GM19463 (cell line): ENCODE measurements around the gene RCE1.

Source experiments
- ATAC-seq: cut with Tn5 transposase; IDR thresholded peaks from one replicate; pipeline ENCODE4 v1.9.1; 2021; ENCODE audit warnings: mild to moderate bottlenecking, moderate library complexity; ENCODE audit not compliant: unreplicated experiment

Gene RCE1

DNA sequence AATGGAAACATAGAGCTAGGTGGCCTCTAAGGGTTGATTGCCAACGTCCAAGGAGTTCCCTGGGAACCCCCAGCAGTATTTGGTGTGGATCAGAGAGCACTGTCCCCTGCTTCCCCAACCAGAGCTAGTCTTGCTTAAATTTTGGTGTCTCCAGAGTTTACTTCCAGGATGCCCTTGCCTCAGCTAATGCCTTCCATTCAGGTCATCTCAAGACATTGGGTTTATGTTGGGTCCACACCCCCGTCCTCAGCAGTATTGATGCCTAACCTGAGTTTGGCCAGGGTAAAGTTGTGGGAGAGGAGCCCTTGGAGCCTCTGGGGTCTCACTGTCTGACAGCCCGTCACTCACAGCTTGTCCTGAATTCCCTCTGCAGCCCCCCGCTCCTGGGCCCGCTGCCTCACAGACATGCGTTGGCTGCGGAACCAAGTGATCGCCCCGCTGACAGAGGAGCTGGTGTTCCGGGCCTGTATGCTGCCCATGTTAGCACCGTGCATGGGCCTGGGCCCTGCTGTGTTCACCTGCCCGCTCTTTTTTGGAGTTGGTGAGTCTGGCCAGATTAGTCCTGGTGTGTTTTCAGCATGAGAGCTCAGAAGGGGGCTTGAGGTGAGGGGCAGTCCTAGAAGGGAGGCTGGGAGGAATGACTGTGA, 1.4 kb downstream of the RCE1 start:
- no peak for ATAC-seq

DNA sequence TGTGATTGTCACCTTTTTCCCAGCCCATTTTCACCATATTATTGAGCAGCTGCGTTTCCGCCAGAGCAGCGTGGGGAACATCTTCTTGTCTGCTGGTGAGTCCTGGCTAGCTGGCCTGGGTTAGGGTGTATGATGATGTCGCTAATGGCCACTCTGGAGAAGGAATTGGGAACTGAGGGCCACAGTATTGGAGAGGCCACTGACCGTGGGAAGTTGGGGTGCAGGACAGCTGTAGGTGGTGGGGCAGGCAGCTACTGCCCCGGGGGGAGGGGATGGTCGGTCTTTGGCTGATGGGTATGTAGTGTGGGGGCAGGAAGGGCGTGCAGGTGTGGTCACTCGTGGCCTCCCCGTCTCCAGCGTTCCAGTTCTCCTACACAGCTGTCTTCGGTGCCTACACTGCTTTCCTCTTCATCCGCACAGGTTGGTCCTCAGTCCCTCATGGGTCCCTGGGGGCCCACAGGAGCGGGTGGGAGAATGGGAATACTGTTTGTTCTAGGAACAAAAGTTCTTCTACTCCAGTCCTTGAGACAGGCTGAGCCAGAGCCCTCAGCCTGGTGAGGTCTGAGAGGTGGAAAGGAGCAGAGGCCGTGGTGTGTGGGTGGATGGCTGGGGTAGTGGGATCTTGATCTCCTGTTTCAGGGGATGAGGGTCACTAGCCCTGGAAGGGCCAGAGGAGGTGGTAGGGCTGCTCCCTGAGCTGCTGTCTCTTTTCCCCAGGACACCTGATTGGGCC, 2.1 kb downstream of the RCE1 start:
- no peak for ATAC-seq

DNA sequence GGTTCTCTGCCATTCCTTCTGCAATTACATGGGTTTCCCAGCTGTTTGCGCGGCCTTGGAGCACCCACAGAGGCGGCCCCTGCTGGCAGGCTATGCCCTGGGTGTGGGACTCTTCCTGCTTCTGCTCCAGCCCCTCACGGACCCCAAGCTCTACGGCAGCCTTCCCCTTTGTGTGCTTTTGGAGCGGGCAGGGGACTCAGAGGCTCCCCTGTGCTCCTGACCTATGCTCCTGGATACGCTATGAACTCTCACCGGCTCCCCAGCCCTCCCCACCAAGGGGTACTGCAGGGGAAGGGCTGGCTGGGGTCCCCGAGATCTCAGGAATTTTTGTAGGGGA, 2.6 kb downstream of the RCE1 start:
- ATAC-seq, result no peak

DNA sequence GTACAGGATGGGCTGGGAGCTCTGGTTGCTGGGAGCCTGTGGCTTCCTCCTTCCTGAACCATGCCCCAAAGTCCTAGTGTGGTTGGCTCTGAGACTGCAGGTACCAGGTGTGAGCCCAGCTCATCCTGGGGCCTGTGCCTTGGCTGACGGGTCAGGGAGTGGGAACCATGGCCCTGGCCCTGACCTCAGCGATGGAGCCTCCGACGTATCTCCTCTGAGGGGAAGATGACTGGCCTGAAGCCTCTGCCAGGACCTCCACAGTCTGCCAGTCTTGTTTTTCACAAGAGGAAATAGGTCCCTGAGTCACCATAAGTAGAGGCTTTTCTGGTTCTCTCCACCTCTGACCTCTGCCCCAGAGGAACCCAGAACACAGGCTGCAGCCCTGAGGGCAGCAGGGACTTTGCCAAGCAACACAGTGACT, 3.4 kb downstream of the RCE1 start:
- no peak for ATAC-seq

DNA sequence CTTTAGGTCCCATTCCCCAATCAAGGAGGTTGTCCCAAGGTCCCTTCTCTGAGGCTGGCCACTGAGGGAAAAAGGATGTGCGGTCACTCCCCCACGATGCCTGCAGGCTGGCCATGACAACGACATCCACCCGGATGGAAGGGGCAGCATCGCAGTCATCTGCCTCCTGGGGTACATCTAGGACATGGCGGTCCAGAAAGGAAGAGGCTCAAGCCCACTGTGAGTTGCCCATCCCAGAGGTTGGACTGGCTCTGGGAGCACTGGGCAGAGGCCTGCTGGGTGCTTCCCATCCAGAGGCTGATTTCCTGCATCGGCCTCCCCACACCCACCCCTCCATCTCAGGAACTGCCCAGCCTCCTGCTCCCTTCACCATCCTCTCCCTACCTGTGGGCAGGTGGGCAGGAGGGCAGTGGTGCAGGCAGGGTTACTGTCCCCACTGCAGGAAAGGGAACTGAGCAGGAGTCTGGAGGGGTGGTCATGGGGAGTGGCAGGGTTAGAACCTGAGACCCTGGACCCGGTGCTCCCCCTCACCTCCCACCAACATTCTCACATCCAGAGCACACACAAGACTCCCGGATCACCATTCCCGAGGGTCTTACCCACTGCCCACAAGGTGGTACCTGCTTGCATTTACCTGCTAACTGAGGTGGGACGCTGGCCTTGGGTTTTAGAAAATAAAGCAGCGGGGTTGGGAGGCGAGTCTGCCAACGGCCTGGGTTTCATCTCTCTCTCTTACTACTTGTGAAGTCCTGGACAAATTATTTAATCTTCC, 4.4 kb downstream of the RCE1 start:
- no peak for ATAC-seq

DNA sequence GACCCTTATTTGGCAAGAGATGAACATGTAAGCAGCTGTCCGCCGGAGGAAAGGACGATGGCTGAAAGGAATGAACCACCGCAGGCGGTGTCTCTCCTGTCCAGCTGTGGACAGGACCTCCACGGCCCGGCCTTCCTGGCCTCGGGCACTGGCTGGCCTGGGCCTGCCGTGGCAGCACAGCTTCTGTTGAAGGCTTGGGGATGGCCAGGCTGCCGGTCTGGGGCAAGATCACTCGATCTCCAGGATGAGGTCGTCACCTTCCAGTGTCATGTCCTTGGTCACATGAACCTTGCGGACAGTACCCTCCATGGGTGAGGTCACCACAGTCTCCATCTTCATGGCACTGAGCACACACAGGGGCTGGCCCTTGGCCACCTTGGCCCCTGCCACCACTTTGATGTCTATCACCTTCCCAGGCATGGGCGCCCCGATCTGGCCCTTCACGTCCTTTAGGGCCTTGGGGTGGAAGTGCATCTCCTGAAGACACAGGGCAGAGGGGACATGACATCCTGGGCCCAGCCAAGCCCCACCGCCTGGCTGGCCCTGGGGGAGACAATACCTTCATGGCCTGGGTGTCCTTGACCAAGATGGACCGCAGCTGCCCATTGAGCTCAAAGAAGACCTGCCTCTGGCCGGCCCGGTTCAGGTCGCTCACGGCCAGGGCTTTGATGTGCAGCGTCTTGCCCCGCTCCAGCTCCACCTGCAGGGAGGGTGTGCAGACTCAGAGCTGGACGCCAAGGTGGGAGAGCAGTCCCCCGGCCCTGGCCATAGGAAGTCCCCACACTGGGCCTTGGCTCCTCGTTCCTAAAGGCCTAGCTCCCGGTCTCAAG, 5.6 kb downstream of the RCE1 start:
- ATAC-seq, result no peak

DNA sequence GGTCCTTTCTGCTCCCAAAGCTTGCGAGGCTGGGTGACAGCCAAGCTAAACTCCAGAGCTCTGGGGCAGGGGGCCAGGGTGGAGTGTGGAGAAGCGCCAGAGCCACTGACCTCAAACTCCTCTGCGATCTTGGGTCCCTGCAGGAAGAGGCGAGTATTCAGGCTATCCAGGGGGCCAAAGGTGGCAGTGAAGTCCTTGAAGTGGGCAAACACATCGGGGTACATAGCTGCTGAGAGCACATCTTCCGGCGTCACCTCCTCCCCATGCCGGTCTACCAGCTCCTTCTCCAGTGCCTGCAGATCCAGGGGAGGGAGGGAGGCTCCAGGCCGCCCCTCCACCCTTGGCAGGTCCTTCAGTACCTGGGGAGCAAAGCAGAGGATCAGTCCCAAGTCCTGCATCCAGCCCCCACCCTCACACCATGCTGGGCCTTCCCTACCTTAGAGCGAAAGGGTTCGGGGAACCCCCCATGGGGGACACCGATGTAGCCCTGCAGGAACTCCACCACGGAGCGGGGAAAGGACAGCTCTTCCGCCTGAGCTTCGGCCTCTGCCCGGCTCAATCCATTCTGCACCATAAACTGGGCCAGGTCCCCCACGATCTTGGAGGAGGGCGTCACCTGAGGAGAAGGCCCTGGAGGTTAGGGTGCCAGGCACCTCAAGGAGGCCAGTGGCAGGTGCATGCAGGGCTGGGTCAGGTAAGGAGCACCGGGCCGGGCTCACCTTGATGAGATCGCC, 6.4 kb downstream of the RCE1 start:
- ATAC-seq, result no peak

DNA sequence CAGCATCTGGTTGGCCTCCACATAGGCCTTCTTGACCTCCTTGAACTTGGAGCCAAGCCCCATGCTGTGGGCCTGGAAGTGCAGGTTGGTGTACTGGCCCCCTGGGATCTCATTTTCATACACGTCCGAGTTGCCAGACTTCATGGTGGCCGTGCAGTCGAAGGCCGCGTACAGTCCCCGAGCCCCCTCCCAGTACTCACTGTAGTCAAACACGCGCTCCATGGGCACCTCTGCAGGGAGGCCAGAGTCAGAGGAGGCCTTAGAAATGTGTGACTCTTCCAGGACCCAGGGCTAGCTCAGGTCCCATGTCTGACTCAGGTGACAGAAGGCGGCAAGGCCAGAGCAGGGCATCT, 7.0 kb downstream of the RCE1 start:
- ATAC-seq, result no peak

DNA sequence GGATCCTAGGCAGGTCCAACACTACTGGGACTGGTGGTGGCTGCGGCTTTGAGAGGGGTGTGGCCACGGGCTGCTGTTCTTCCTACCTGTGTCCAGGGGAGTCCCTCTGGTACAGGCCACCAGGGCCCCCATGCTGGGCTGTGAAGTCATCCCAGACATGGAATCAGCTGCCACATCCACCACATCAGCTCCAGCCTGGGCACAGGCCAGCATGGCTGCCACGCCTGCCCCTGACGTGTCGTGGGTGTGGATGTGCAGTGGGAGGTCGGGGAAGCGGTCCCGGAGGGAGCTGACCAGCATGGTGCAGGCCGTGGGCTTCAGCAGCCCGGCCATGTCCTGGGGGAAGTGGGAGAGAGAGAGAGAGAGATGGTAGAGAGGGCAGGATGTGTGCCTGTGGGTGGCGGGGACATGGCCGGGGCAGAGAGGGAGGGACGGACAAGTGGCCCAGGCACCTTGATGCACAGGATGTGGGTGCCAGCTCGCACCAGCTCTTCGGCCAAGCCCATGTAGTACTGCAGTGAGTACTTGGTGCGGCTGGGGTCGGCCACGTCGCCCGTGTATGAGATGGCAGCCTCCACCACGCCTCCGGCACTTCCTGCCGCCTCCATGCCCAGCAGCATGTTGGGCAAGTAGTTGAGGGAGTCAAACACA, 7.5 kb downstream of the RCE1 start:
- ATAC-seq, result no peak

DNA sequence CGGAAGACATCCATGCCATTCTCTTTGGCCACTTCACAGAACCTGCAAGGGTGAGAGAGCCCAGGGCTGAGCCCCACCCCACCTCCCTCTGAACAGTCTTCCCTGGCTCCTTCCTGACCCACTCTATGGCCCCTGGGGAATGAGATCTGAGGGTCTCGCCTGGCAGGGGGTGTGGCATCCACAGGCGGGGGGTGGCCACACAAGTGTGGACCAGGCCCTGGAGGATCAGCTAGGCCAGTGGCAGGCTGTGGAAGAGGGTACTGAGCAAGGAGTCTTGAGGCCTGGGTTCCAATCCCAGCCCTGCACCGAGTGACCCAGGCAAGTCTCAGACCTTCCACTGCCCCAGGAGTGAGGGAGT, 8.0 kb downstream of the RCE1 start:
- no peak for ATAC-seq

DNA sequence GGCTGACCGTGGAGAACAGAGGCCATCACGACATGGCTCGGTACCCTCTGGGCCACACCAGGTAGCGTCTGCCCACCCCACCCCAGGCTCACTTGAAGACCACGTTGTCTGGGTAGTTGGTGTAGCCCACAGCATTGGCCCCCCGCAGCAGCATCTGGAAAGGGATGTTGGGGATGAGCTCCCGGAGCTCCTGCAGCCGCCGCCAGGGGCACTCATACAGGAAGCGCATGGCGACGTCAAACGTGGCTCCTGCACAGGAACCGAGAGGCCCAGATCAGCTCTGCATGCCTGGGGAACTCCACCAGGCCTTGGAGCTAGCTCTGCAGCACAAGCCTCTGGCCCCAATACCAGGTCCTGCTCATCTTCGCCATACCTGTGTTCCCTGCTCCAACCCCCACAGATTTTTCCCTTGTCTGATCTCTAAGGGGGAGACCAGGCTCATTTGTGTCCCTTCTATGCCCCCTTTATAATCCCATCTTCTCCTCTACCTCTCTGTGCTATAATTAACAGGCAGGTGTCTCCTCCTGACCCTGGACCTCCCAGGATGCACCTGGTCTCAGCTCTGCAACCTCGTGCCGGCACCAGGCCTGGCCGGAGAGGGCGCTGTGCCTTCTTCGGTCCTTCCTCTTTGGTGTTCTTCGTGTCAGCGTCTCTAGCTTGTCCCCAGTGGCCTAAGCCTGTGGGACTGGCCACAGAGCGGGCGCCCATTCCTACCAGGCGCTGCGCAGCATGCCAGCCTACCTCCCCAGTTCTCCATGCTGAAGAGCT, 8.6 kb downstream of the RCE1 start:
- no peak for ATAC-seq

DNA sequence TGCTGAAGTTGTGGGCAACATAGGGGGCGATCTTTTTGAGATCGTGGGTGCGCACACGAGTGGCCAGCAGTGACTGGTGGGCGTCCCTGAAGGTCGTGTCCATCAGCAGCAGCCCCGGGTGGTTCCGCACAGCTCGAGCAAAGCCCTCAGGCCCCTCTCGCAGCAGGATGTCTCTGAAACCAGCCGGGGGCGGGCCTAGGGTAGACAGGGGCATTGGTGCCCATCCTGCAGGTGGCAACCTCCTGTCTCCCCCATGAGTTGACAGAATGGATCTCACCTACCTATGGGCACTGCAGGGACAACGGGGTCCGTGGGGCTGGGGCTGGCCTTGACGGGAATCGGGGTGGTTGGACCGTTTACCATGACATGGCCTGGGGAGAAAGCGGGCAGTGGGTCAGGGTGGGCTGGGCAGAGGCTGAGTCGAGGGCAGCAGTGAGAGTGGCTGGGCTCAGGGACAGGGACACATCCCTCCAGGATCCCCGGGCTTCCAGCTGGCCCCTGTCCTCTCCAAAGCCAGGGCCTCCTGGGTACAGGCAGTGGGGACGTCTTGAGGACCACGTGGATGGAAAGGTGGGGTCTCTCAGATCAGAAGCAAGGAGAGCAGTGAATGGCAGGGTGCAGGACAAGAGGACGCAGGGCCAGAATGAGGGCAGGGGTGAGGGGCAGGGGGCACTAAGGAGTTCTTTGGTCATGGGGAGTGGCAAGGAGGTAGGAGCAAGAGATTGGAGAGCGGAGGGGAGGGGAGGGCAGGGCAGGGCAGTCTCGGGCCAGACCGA, 9.4 kb downstream of the RCE1 start:
- ATAC-seq, result no peak

DNA sequence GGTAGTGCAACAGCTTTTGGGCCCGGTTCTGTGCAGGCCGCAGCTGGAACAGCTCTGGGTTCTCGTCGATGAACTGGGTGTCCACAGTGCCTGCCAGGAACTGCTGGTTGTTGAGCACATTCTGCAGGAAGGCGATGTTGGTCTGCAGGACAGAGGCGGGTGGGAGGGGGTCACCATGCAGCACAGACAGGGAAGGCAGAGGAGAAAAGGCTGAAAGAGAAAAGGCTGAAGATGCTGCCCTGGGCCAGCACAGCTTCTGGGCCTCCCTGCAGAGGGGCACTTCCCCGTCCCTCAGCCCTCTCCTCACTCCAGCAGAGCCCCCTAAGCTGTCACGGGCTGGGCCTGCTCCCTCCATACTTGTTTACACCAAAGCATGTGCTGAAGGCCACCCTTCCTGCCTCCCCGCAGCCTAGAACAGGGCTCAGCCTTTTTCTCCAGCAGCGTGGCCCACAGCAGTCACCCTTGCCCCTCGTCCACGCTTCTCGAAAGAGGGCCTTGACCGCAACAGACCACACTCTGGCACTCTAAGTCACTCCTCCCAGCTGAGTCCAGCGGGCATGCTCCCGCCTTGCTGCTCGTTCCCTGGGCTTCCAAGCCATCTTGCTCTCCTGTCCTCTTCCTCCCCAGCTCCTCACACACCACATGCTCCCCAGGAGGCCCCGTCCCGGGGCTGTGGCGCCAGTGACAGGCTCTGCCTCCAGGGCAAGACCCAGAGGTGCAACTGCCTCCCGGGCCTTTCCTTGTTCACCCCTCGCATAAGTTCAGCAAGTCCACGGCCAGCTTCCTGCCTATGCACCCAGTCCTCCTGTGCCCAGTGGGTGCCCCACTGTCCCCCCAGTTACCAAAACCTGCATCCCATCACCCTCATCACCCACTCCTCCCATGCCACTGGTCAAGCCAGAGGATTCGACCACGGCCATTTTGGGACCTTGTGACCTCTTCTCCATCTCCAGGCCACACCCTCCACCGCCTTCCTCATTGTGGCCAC, 10.3 kb downstream of the RCE1 start:
- no peak for ATAC-seq

DNA sequence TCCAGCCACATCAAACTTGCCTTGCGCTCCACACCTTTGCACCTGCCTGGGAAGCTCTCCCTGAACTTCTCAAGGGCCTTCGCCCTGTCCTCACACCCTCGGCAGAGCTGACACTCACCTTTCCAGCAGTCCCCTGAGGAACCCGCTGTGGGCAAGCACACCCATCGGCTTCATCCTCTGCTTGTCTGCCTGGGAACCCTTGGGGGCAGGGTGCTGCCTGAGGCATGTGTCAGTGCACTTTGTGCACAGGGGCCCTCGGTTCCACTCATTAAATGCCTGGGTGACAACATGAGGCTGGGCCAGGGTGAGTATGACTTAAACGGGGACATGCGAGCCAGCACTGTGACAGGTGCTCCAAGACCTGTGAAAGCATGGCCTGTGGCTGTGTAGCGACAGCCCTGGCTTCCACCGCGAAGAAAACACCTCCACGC, 11.0 kb downstream of the RCE1 start:
- no peak for ATAC-seq

DNA sequence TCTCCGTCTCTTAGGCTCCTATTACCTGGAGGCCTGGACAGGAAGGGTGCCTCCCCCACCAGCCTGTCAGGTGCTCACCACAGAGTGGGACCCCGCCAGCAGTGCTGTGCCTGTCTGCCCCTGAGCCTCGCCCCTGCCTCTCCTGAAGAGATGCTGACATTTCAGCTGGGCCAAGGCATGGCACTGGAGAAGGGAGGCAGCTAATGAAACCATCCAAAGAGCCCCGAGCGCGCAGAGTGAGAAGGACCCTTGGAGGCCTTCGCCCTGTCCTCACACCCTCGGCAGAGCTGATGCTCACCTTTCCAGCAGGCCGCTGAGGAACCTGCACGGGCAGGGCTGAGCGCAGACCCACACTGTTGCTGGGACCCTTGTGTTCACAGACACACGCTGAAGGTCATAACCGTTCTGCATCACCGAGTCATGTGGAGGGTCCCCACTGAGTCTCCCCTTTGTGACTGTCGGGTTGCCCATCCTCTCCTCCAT, 11.5 kb downstream of the RCE1 start:
- no peak for ATAC-seq

DNA sequence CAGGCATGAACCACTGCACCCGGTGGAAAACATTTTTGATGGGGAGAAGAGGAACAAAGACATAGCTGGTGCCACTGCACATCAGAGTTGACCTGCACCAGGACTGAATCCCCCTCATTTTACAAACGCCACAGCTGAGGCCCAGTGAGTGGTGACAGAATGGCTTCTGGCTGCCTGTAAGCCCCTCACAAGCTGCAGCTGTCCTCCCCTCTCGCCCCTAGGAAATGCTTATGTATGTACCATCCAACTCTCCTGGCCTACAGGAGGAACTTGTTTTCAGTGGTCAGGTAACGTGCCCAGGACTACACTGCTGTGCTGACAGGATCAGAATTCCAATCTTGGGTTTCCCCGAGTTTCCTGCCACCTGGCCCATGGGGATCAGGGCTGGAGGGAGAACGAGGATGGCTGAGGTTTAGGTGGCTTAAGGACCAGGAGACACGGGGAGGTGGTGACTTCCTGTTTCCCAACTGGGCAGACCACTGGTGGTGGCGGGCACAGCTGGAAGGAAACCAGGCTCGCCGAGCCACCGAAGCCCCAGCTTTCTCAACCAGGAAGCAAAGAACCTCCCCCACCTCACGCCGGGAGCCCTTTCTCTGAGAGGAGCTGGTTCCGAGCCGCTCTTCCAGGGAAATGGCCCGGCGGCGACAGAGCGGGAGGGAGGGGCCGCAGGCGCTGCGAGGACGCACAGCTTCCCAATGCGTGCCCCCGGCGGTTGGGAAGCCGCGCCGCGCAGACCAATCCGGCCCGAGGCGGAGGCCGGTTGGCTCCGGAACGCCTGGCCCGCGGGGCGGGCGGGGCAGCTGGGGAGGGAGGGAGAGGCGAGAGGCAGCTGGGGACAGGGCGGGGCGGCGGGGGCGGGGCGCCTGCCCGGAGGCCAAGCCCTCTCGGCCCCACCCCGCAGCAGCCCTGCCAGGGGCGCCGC, 12.6 kb downstream of the RCE1 start:
- peak; percentile 80 for ATAC-seq
